Lower leg skin (tissue), 4 donors: ENCODE results near the gene DNAJA2. TPM values are rescaled to one million over a fixed set of nuclear protein-coding genes. Genes with fewer than 3 reads are reported as not detected.

ENCODE experiments used
- DNase-seq, 2 donors: peaks; one replicate each; pipeline ENCODE4 v3.0.0-alpha.2; 2019; ENCODE audit warnings: low spot score in 2 of 2
- H3K4me3 ChIP-seq: fragments of 200-600 bp; sonication (generic); 2 replicates; pipeline ENCODE4 v1.5.1; 2017; ENCODE audit warnings: mild to moderate bottlenecking, low read depth; ENCODE audit not compliant: poor library complexity, severe bottlenecking
- CTCF ChIP-seq, 3 donors: fragments of 450-650 bp; IDR thresholded peaks; one replicate each; pipeline ENCODE4 v1.5.1; 2016; ENCODE audit warnings: antibody characterized with exemption in 3 of 3, mild to moderate bottlenecking in 3 of 3, moderate library complexity in 2 of 3
- POLR2A ChIP-seq, 2 donors: fragments of 450-650 bp; IDR thresholded peaks; one replicate each; pipeline ENCODE4 v1.6.1; 2016 to 2017; ENCODE audit warnings: antibody characterized with exemption in 2 of 2, mild to moderate bottlenecking in 1 of 2, moderate library complexity in 1 of 2
- WGBS, 2 donors: methylation state at CpG; one replicate each; pipeline ENCODE4 v1.1.5; 2018; 5-methylcytosine and 5-hydroxymethylcytosine counted together
- intact Hi-C: fragments of 100-400 bp; cut with DNase I; formaldehyde crosslinking; loops from one replicate; pipeline ENCODE4 v1.15.0; 2023; ENCODE audit warnings: low total_unique reads
- total RNA-seq, 4 donors: library from RNA; depleted of rRNA; stranded (reverse); fragments of >200 nt; gene quantifications; one replicate each; pipeline ENCODE4 v1.1.0, GENCODE V29; 2016

The DNAJA2 gene
- total RNA-seq, 4 donors from 2014 or later: 49.9 to 57.6 (median 52.1) TPM

GRCh38 chr16:46974352-46974751 lies 878 bp upstream of the DNAJA2 start:
- intact Hi-C loops: no loop called here
- H3K4me3 ChIP-seq: no peak overlapping the region
- WGBS, 2 donors: 67 to 68% methylated on average over 6 of the region's 6 CpGs
- TF ChIP-seq POLR2A (IDR thresholded peaks at IDR 0.05) (no peak), CTCF (IDR thresholded peaks at IDR 0.05) (no peak)
- DNase-seq: peak in 1 of 2 donors; percentile 68

DNA sequence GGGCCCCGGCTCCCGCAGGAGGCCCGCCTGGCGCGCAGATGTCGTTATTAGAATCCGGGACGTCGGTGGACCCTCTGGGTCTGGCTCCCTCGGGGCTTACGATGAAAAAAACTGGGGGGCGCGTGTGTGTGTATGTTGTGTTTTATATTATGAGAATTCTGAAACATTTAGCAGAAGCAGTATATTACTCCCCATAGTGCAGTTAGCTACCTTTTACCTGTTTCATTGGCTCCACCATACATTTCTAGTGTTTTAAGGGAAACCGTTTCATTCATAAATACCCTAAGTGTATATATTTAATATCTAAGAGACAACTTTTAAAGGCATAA lies 486 bp upstream of the DNAJA2 start:
- intact Hi-C loops: no loop called here
- TF ChIP-seq CTCF (IDR thresholded peaks at IDR 0.05): no peak
- TF ChIP-seq POLR2A (IDR thresholded peaks at IDR 0.05): no peak
- H3K4me3 ChIP-seq: peak overlapping the region; percentile 93
- WGBS, 2 donors: 2 to 4% methylated on average over 14 of the region's 14 CpGs
- DNase-seq: no peak

DNA sequence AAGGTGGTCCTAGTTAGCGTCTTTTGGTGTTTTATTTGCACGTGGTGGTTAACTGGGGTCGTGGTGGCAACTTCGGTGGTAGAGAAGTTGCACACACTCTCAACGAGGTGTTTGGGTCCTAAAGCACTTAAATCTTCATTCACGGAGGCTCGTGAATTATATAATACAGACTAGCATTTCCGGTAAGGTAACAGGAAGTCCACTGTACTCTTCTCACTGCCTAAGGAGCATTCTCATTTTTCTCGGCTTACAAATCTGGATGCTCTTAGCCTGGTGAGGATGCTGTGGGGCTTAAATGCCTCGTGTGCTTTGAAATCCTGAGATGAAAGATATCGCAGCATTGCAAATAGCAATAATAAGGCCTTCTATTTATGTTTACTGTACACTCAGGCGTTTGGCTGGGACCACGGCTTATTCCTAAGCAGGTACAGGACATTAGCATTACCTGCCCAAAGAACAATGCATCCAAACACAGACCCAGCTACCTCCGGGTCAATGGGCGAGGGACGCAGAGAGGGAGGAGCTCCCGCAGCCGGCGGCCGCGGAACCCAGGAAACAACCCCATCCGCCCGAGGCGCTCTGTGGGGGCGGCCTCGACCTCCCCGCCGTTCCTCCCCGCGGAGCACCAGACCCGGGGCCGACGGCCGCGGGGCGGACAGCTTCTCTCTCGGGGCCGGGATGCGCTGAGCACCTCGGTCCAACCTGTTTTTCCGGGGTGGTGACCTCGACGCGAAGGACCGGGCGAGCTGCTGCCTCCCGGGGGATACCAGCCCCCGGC lies 856 bp downstream of the DNAJA2 start:
- peak; percentile 21 to 87 for DNase-seq

GRCh38 chr16:46971271-46971670 lies 2.2 kb downstream of the DNAJA2 start:
- no peak overlapping the region for H3K4me3 ChIP-seq
- DNase-seq: peak in 1 of 2 donors; percentile 63
- 93 to 94% methylated on average over 7 of the region's 7 CpGs for WGBS, 2 donors
- TF ChIP-seq POLR2A (IDR thresholded peaks at IDR 0.05) (no peak), CTCF (IDR thresholded peaks at IDR 0.05) (no peak)
- intact Hi-C loops: no loop called here

More for the DNA sequence above, 856 bp downstream of the DNAJA2 start:
- 2% methylated on average over 20 to 22 of the region's 48 CpGs for WGBS, 2 donors
- H3K4me3 ChIP-seq: peak overlapping the region; percentile 93
- intact Hi-C loops: no loop called here
- TF ChIP-seq POLR2A (IDR thresholded peaks at IDR 0.05) (no peak), CTCF (IDR thresholded peaks at IDR 0.05) (no peak)

GRCh38 chr16:46970089-46970488 lies 3.4 kb downstream of the DNAJA2 start:
- 89 to 90% methylated on average over 2 of the region's 2 CpGs for WGBS, 2 donors
- DNase-seq: peak in 1 of 2 donors; percentile 18
- TF ChIP-seq CTCF (IDR thresholded peaks at IDR 0.05) (no peak), POLR2A (IDR thresholded peaks at IDR 0.05) (no peak)
- no peak overlapping the region for H3K4me3 ChIP-seq
- intact Hi-C loops: no loop called here

DNA sequence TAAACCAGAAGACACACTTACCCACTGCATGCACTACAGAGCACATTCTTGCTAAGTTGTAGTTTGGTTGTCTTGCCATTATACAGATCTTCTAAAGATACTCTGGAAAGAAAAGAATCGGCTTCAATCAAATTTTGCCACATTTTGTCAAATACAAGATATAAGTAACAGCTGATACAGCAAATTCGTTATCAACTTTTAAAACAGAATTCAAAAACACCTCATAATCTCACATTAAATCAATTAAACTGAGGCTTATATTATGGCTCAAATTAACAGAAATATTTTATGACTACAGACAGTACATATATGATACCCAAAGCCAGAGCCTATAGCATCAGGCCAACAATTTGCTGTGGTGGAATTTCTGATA lies 5.4 kb downstream of the DNAJA2 start:
- TF ChIP-seq POLR2A (IDR thresholded peaks at IDR 0.05) (no peak), CTCF (IDR thresholded peaks at IDR 0.05) (no peak)
- intact Hi-C loops: no loop called here
- no peak overlapping the region for H3K4me3 ChIP-seq
- DNase-seq: no peak
- WGBS, 2 donors: 95 to 98% methylated on average over 2 of the region's 2 CpGs
